Superior temporal gyrus (tissue), 1 donor: Measurements from ENCODE around the gene LRRC3.

Source experiments
- DNase-seq: peaks from one replicate; pipeline ENCODE4 v3.0.0-alpha.2; 2016; ENCODE audit errors: extremely low spot score

The LRRC3 gene

DNA sequence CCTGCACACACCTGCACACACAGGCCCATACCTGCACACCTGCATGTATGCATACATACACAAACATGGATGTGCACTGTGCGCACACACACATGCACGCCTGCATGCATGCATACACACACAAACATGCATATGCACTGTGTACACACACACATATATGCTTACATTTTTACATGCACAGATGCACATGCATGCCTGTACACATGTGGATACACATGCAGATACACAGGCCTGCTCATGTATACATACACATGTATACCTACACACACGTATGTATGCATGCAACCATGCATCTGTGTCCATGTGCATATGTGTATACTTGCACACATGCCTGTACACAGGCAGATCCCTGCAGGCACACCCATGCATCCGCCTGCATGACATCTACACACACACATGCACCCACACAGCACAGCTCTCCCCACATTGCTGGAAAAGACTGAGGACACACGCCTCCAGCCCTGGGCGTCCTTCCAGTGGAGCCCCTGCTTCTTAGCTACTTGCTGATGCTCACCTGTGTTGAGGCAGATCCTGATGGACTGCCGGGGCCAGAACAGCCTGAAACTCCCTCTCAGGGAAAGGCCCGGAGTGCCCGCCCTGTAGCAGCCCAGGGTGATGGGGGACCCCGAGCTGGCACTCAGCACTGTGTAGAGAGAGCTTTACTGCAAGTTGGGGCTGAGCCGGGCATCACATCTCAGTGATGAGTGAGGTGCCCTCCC is 56.1 kb downstream of the LRRC3 start:
- peak; percentile 12 for DNase-seq
